DMS79 treated with DMSO at 0.1 percent for 48 hours (cell line): ENCODE measurements around the gene NCR2.

ENCODE experiments used
- DNase-seq: peaks from one replicate; lab custom pipeline; 2025; lab: John Stamatoyannopoulos, UW

NCR2 gene

DNA sequence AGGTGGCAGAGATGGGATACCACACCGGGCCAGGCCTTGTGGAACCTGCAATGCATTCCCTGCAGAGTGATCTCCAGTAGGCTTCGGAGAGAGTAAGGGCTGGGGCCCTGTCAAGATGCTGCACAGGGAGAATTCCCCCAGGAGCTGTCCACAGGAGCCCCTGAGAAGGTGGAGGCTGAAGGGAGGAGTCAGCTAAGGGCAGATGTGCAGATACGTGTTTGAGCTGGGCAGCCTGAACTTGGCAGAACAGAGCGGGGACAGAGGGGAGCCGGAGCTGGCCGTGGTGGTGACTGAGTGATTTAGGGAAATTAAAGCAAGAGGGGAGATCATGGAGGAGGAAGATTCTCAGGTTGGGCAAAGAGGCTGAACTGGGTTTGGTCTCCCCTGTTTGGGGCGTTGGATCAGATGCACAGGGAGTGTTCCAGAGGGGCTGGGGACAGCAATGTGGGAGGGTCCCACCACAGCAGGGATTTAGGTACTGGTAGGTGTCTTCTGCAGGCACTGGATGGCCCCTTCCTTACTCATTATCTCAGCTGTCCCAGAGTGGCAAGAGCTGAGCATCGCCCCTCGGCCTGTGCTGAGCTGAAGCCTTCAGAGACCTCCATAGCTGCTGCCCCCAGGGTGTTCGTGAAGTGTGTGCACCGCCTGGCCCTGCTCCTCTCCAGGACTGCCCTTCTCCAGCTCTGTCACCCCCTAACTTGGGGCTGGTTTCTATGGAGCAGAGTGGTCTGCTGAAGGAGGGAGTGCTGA is 3.8 kb upstream of the NCR2 start:
- no peak for DNase-seq

DNA sequence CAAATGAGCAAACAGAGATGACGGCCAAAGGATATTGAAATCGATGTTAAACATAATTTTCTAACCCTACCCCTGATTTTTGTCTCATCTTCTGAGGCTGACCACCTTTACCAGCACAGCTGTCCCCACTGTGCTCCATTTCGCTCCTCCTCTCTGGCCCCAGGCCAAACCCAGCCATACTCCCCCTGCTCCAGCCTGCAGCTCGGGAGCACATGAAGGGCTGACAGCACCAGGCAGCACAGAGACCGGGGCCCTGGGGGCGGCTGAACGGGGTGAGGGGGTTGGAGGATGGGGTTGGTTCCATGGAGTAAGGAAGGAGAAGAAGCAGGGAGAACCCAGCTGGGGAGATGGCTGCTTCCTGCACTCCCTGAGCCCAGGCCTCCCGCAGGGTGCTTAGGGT is 3.2 kb upstream of the NCR2 start:
- DNase-seq = no peak

- no peak for DNase-seq
Measured at GRCh38 chr6:41332842-41333736, 2.3 kb upstream of the NCR2 start.

DNA sequence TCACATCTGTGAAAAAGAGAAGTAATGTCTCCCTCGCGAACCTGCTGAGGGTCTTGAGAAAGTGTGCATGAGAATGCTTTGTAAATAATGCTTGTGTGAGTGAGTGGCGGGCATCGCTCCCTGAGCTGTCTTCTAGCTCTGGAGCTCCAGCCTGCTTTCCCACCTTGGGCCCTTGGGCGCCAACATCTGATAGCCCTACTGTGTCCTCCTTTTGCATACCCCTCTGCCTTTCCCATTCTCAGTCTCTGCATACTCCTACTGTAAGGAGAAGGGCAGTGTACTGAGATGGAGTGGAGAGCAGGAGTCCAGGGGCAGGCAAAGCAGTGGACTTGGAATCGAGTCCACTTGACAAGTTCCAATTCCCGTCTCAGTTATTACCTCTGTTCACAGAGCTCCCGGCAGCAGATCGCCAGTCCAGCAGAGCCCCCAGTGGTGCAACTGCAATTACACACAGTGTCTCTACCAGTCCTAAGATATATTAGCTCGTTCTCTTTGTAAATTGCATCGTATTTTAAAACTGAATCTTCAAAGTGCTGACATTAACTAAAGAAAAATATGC is 847 bp upstream of the NCR2 start:
- DNase-seq = no peak

DNA sequence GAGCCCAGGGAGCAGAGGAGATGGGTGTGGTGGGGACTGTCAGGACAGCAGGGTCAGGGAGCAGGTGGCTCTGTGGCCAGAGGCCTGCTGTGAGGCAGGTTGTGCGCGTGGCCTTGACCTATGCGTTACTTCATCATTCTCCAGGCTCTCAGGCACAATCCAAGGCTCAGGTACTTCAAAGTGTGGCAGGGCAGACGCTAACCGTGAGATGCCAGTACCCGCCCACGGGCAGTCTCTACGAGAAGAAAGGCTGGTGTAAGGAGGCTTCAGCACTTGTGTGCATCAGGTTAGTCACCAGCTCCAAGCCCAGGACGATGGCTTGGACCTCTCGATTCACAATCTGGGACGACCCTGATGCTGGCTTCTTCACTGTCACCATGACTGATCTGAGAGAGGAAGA is 535 bp downstream of the NCR2 start:
- no peak for DNase-seq

DNA sequence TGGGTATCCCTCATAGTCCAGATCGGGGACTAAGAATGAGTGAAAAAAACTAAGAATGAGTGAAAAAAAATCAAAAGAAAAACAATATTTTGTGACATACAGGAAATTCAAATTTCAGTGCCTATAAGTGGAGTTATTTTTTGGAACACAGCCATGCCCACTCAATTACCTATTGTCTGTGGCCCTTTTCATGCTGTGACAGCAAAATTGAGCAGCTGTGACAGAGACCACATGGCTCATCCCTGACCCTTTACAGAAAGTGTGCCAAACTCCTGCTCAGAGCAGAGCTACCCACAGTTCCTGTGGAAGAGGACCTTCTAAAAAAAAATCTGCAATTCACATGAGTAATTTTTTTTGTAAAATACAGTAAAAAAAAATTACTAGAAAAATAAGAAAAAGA is 1.4 kb downstream of the NCR2 start:
- DNase-seq = no peak

- DNase-seq = no peak
Measured at GRCh38 chr6:41337709-41338108, 2.3 kb downstream of the NCR2 start.

GRCh38 chr6:41338659-41339058 is 3.3 kb downstream of the NCR2 start:
- no peak for DNase-seq

DNA sequence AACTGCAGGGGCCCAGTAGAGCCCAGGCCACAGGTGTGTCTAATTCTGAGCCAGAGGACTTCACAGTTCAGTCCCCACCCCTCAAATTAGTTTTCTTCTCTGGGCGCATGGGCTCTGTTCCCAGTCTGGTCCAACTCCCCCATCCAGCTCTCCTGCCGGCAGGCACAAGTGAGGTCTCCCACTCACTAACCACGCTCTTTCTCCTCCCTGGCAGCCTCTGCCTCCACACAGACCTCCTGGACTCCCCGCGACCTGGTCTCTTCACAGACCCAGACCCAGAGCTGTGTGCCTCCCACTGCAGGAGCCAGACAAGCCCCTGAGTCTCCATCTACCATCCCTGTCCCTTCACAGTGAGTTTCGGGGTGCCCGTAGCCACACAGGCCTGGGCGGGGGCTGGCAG is 6.2 kb downstream of the NCR2 start:
- DNase-seq = no peak

DNA sequence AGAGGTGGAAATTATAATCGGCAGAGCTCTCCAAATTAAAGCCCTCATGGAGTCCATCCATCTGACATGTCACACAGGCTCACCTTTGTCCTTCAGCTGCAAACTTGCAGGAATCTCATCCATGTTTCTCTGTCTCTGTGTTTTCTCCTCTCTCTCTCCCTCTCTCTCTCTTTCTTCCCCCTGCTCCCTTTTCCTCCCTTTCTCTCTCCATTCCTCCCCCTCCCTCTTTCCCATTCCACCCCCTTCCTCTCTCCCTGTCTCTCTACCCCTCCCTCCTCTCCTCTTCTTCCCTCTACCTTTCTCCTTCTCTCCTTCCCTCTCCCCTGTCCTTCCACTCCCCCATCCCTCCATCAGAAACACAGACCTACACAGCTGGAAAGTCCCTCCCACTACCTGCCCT is 6.8 kb downstream of the NCR2 start:
- DNase-seq = no peak

- no peak for DNase-seq
Measured at GRCh38 chr6:41343641-41344187, 8.3 kb downstream of the NCR2 start.

DNA sequence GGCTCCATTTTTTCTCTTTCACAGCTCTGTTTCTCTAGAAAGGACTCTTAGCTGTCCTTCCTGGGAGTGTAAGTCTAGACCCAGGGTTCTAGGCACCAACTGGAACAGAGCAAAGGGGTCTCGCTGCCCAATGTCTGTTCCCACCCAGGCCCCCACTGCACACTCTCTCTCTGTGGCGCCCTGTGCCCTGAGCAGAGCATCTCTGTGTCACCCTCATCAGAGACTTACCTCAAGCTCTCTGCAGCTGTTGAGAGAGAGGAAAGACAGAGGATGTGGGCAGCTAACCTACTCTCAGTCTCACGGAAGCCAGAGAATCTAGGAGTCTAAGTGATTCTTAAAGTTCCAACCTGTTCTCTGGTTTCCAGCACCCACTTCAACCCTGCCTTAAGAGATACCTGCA is 9.5 kb downstream of the NCR2 start:
- no peak for DNase-seq

GRCh38 chr6:41345901-41346300 is 10.5 kb downstream of the NCR2 start:
- DNase-seq = no peak

DNA sequence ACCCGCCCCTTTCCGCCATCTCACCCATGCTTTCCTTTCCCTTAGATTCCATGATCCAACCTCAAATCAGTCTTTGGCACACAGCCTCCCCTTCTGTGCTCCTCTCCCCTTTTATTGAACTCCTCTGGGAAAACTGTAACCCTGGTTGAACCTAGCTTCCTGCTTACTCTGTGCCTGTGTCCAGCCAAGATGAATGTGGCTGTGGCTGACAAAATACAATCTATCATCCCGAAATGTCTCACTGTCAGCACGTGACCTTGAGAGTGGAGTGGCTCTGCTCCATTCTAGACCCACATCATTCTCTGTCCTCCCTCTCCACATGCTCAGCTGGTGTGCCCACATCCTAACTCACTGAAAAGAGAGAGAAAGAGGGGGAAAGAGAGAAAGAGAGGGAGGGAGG is 11.0 kb downstream of the NCR2 start:
- DNase-seq = no peak

DNA sequence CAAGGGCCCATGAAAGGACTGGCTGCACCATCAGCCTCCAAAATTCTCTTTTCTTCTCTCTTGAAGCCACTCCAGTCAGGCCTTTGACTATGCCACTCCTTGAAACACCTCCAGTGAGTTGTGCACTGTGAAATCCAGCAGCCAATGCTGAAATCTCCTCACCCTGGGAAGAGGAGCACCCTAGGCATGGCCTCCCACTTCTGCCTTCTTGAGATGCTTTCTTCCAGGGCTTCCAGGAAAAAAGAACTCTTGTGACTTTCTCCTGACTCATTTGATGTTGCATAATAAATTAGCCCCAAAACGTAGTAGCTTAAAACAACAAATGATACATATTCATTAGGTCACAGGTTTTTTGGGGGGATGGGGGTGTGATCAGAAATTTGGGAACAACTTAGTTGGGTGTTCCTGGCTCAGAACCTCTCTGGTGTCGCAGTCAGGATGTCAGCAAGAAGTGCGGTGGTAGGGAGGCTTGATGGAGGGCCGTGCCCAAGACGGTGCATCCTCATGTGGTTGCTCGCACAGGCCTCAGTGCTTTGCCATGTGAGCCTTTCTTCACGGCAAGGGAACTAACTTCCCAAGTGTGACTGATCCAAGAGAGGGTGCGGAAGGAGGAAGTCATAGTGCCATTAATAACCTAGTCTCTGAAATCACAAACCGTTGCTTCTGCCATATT is 12.1 kb downstream of the NCR2 start:
- no peak for DNase-seq

DNA sequence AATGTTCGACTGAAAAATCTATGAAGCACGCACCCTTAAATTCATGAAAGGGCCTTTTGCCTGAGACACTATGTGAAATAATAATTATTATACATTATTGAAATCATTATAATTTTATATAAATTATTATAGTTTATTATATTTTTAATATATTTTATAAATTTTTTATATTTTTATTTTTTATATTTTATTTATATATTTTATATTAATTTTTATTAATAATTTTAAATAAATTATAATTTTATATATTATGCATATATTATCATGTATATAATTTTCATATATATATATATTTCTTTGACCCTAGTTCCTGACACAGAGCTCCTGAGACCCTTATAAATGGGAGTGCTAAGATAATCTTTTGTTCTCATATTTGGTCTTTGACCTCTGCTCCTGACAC is 13.5 kb downstream of the NCR2 start:
- no peak for DNase-seq

- DNase-seq = no peak
Measured at GRCh38 chr6:41352396-41352795, 17.0 kb downstream of the NCR2 start.

DNA sequence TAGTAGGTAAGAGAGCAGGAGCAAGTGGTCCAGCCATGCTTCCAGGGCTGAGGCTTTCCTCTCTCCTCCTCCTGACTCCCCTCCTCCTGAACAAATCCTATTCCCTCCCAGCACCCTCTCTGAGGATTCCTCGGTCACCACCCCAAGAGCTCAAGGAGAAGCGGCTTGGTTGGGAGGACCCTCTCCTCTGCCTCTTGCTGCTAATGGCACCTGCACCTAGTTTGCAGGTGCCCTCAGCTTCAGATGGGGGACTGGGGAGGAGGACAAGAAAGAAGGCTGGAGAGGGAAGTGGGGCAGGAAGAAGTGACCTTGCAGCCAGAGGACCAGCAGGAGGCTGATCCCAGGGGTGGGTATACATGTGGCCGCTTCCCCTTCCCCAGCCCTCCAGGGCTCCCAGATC is 17.5 kb downstream of the NCR2 start:
- no peak for DNase-seq

GRCh38 chr6:41353333-41353732 is 17.9 kb downstream of the NCR2 start:
- no peak for DNase-seq

DNA sequence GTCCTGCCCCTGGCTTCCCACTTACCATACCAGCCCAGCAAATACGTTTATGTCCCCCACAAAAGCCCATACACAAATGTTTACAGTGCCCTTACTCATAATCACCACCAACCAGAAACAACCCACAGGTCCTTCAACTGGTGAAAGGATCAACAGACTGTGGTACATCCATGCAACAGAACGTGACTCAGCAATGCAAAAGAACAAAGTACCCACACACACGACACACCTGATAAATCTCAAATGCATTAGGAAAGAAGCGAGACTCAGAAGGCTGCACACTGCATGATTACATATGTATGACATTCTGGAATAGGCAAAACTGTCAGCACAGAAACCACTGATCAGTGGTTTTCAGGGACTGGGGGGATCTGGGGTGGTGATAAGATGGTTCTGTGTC is 20.5 kb downstream of the NCR2 start:
- no peak for DNase-seq

GRCh38 chr6:41356825-41357224 is 21.4 kb downstream of the NCR2 start:
- no peak for DNase-seq

- DNase-seq = no peak
Measured at GRCh38 chr6:41358503-41358902, 23.1 kb downstream of the NCR2 start.
